ENCODE data around the gene PLEKHG1.

The PLEKHG1 gene

DNA sequence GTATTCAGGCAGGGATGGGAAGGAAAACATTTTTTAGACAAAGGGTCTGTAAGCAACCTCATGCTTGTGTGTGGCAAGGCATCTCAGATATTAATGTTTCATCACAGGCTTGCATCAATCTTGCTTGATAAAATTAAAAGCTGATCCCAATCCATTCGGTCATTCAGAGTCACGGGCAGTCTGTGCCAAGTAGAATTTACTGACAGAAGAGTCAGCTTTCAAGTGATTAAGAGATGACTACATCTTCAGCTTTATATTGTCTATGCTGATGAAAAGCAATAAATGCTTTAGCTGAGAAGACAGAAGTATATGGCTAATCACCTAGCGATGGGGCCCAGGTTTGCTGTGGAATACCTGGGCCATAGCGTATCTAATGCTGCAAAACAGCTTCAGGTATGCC lies 3.5 kb downstream of the PLEKHG1 start:
- DNase-seq (ENCODE audit: low spot score) = no peak
- TF ChIP-seq, protein P1, sequence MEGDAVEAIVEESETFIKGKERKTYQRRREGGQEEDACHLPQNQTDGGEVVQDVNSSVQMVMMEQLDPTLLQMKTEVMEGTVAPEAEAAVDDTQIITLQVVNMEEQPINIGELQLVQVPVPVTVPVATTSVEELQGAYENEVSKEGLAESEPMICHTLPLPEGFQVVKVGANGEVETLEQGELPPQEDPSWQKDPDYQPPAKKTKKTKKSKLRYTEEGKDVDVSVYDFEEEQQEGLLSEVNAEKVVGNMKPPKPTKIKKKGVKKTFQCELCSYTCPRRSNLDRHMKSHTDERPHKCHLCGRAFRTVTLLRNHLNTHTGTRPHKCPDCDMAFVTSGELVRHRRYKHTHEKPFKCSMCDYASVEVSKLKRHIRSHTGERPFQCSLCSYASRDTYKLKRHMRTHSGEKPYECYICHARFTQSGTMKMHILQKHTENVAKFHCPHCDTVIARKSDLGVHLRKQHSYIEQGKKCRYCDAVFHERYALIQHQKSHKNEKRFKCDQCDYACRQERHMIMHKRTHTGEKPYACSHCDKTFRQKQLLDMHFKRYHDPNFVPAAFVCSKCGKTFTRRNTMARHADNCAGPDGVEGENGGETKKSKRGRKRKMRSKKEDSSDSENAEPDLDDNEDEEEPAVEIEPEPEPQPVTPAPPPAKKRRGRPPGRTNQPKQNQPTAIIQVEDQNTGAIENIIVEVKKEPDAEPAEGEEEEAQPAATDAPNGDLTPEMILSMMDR (IDR thresholded peaks at IDR 0.05; ENCODE audit: extremely low read depth, insufficient read depth, missing control alignments) = no peak
- in situ Hi-C loops (cut with MboI; ENCODE audit: low pct_unique_long_range_greater_than_20kb, low sequenced_read_pairs, unreplicated experiment) = no loop called here

DNA sequence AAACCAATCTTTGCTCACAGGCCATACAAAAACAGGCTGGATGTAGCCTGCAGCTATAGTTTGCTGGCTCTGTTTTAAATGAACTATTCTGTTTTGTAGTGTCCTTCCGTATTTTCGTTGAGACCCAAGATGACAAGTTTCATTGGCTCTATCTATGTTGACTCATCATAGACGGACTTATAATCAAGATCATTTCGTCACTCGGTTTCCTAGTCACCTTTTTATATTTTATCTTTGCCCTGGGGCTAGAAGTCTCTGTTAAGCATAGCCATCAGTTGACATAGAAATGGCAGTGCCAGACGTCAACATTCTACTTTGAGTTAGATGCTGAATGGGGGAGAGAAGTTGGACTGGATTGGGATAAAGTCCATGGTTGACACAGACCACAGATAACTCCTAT lies 4.8 kb downstream of the PLEKHG1 start:
- TF ChIP-seq, protein P1 (IDR thresholded peaks at IDR 0.05; ENCODE audit: extremely low read depth, insufficient read depth, missing control alignments) = no peak
- DNase-seq (ENCODE audit: low spot score) = no peak
- in situ Hi-C loops (cut with MboI; ENCODE audit: low pct_unique_long_range_greater_than_20kb, low sequenced_read_pairs, unreplicated experiment) = no loop called here

DNA sequence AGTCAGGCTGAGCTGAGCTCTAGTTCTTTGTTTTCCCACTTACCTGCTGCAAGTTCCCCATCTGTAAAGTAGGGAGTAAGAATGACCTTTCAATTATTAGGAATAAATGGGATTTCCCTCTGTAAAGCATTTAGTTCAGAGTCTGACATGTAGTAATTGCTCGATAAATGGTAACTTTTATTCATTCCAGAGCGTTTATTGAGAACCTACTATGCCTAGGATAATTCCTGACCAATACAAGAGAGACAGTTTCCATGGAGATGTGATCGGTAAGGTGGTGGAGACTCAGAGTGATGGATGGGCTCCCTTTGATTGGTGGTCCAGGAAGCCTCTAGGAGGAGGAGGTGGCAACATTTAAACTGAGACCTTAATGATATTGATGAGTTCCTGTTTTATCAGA lies 5.6 kb downstream of the PLEKHG1 start:
- TF ChIP-seq, protein P1 (IDR thresholded peaks at IDR 0.05; ENCODE audit: extremely low read depth, insufficient read depth, missing control alignments) = no peak

DNA sequence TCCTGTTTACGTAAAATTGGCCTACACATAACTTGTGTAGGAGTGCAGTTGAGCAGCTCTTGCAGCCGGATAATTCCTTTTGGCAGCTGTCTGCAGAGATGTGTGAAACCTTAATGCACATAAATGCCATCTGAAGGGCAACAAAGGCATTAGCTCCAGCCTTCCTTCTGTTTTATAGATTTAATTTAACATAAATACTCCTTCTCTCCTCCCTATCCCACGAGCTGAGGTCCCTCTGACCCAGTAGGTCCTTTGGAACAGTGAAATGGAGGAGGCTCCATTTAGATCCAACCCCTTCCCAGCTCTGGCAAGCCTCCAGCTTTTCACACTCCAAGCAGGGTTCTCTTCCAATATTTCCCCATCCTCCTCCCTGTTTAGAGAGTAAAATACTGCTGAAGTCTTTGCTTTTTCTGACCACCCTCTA lies 6.5 kb downstream of the PLEKHG1 start:
- in situ Hi-C loops (cut with MboI; ENCODE audit: low pct_unique_long_range_greater_than_20kb, low sequenced_read_pairs, unreplicated experiment) = no loop called here
- DNase-seq (ENCODE audit: low spot score) = no peak
- TF ChIP-seq, protein P1 (IDR thresholded peaks at IDR 0.05; ENCODE audit: extremely low read depth, insufficient read depth, missing control alignments) = no peak

More for the DNA sequence above, 5.6 kb downstream of the PLEKHG1 start:
- DNase-seq (ENCODE audit: low spot score) = no peak
- in situ Hi-C loops (cut with MboI; ENCODE audit: low pct_unique_long_range_greater_than_20kb, low sequenced_read_pairs, unreplicated experiment) = no loop called here

DNA sequence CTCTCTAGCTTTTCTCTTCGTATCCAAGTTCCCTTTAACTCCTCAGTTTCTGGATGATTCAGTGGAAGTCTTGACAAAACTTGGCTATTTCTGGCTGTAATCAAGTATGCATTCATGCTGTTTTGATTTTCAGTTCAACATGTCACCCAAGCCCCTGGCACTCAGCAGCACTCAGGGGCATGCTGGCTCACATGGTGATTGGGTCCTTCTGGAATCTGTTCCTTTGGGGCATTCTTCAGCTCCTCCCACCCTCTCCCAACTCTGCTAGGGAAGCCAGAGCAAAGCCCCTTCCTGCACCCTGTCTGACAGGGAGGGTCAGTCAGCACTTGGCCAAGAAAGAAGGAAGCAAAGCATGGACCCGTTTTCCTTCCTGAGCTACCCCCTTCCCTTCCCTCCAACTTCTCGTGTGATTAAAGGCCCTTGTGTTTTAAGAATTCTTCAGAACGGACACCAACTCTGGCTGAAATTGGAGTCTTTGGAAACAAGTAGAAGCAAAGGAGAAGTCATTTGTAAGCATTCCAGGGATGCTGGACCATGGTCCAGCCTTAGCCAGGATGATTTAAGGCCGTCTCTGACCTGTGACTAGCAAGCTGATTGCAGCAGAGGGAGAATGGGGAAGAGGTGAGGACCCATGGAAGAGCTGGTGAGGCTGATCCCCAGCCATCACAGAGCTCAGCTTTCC lies 7.1 kb downstream of the PLEKHG1 start:
- in situ Hi-C loops (cut with MboI; ENCODE audit: low pct_unique_long_range_greater_than_20kb, low sequenced_read_pairs, unreplicated experiment) = no loop called here
- TF ChIP-seq, protein P1 (IDR thresholded peaks at IDR 0.05; ENCODE audit: extremely low read depth, insufficient read depth, missing control alignments) = no peak
- DNase-seq (ENCODE audit: low spot score) = no peak

DNA sequence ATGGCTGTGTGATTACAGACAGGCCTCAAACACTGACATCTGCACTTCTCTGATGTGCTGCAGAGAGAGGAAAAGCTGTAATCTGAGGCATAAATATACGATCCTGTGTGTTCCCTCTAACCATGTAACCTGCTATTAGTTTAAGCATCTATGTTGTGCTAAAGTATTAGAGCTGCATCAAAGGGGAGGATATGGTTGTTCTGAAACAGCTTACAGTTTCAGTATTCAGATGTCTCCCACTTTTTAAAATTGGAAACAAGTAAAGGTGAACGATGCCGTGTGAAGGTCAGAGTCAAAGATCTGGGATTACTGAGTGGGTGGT lies 7.6 kb downstream of the PLEKHG1 start:
- DNase-seq (ENCODE audit: low spot score) = no peak
- TF ChIP-seq, protein P1 (IDR thresholded peaks at IDR 0.05; ENCODE audit: extremely low read depth, insufficient read depth, missing control alignments) = no peak
- in situ Hi-C loops (cut with MboI; ENCODE audit: low pct_unique_long_range_greater_than_20kb, low sequenced_read_pairs, unreplicated experiment) = no loop called here
